H1 (cell line): Measurements from ENCODE around the gene ANKRD29. TPM values are rescaled to one million over a fixed set of nuclear protein-coding genes. Genes with fewer than 3 reads are reported as not detected.

Experiments
- CTCF ChIA-PET: fragments of 300-600 bp; sonication (Branson Sonifier 250); formaldehyde crosslinking; loops from one replicate; lab custom pipeline; 2021; ENCODE audit not compliant: partially characterized antibody; lab: Charles Lee
- POLR2A ChIA-PET: fragments of 300-600 bp; sonication (Branson Sonifier 250); formaldehyde crosslinking; loops from one replicate; lab custom pipeline; 2021; ENCODE audit warnings: inconsistent platforms; ENCODE audit not compliant: partially characterized antibody; lab: Charles Lee
- DNase-seq, 2 experiments: peaks; one replicate each; pipeline versions ENCODE4 v3.0.0 to v3.0.0-alpha.2; 2010 to 2022; ENCODE audit warnings: low spot score in 2 of 2, low read depth in 1 of 2, mixed read lengths in 1 of 2
- FAIRE-seq: peaks from 2 replicates; lab custom pipeline; 2011; peaks lifted over from hg19 to GRCh38; lab: Jason Lieb, UNC
- H2AFZ ChIP-seq: 2 replicates; pipeline ENCODE4 v1.8.1; 2012; ENCODE audit warnings: low read length, inconsistent platforms
- H2AK5ac ChIP-seq: 2 replicates; pipeline ENCODE4 v1.6.1; 2013; ENCODE audit warnings: low read depth, low read length
- H2BK120ac ChIP-seq: replicated peaks from 2 replicates; pipeline ENCODE3; 2013; ENCODE audit warnings: low read depth, low read length, inconsistent platforms
- H2BK12ac ChIP-seq: 2 replicates; pipeline ENCODE4 v1.6.1; 2013; ENCODE audit warnings: low read depth, low read length
- H2BK15ac ChIP-seq: 2 replicates; pipeline ENCODE4 v1.6.1; 2013; ENCODE audit warnings: low read length
- H2BK20ac ChIP-seq: 2 replicates; pipeline ENCODE4 v1.6.1; 2013; ENCODE audit warnings: low read length
- H2BK5ac ChIP-seq: 2 replicates; pipeline ENCODE4 v1.6.1; 2013; ENCODE audit warnings: low read depth, low read length
- H3K14ac ChIP-seq: 2 replicates; pipeline ENCODE4 v1.6.1; 2013; ENCODE audit warnings: inconsistent platforms; ENCODE audit not compliant: insufficient read length
- H3K18ac ChIP-seq: 2 replicates; pipeline ENCODE4 v1.6.1; 2013; ENCODE audit warnings: low read length; ENCODE audit errors: extremely low read depth
- H3K23ac ChIP-seq: 2 replicates; pipeline ENCODE4 v1.6.1; 2013; ENCODE audit warnings: inconsistent platforms; ENCODE audit not compliant: insufficient read length
- H3K23me2 ChIP-seq: 2 replicates; pipeline ENCODE4 v1.6.1; 2013; ENCODE audit warnings: low read depth, low read length
- H3K27ac ChIP-seq: 2 replicates; pipeline ENCODE4 v1.6.1; 2011; ENCODE audit warnings: low read depth, low read length, inconsistent platforms
- H3K27me3 ChIP-seq, 4 experiments: replicated peaks in 1 of 4; 1 replicate in 1 of 4; 2 replicates in 3 of 4; pipeline versions ENCODE4 v1.6.1 to v1.8.1; 2011 to 2013; ENCODE audit warnings: low read length in 3 of 4, mild to moderate bottlenecking in 3 of 4, inconsistent platforms in 2 of 4, mixed read lengths in 2 of 4, moderate library complexity in 1 of 4; ENCODE audit not compliant: control insufficient read depth in 3 of 4, insufficient read depth in 3 of 4; ENCODE audit errors: extremely low read depth in 1 of 4
- H3K36me3 ChIP-seq, 4 experiments: 2 replicates each; pipeline versions ENCODE4 v1.6.1 to v1.8.1; 2011 to 2013; ENCODE audit warnings: mild to moderate bottlenecking in 4 of 4, low read length in 3 of 4, moderate library complexity in 2 of 4, control low read depth in 1 of 4, inconsistent platforms in 1 of 4; ENCODE audit not compliant: insufficient read depth in 4 of 4, control insufficient read depth in 2 of 4
- H3K4ac ChIP-seq: replicated peaks from 2 replicates; pipeline ENCODE3; 2013; ENCODE audit warnings: low read length, low read depth, mixed read lengths, inconsistent platforms; ENCODE audit not compliant: insufficient read length
- H3K4me1 ChIP-seq, 4 experiments: replicated peaks in 1 of 4; 1 replicate in 1 of 4; 2 replicates in 3 of 4; pipeline versions ENCODE4 v1.6.1 to v1.8.1; 2011 to 2013; ENCODE audit warnings: low read length in 3 of 4, inconsistent platforms in 2 of 4, mixed read lengths in 1 of 4; ENCODE audit not compliant: insufficient read depth in 4 of 4, control insufficient read depth in 3 of 4
- H3K4me2 ChIP-seq, 2 experiments: 2 replicates each; pipeline versions ENCODE4 v1.6.1 to v1.8.1; 2011 to 2013; ENCODE audit warnings: low read depth in 2 of 2, low read length in 2 of 2, control low read depth in 1 of 2, inconsistent platforms in 1 of 2, mild to moderate bottlenecking in 1 of 2; ENCODE audit not compliant: insufficient read depth in 1 of 2
- H3K4me3 ChIP-seq, 4 experiments: fragments of 200-600, 300-600 bp in 1 of 4; sonication (generic), shearing (Covaris generic), sonication (Bioruptor Twin) in 1 of 4; 2 replicates each; pipeline versions ENCODE4 v1.5.1 to v1.8.1; 2011 to 2016; ENCODE audit warnings: low read length in 4 of 4, low read depth in 3 of 4, control low read depth in 2 of 4, inconsistent platforms in 2 of 4, mild to moderate bottlenecking in 2 of 4, mixed read lengths in 1 of 4, moderate library complexity in 1 of 4; ENCODE audit not compliant: insufficient read depth in 2 of 4; ENCODE audit errors: extremely low read depth in 1 of 4
- H3K56ac ChIP-seq: replicated peaks from 2 replicates; pipeline ENCODE3; 2013; ENCODE audit warnings: low read depth, mild to moderate bottlenecking, mixed read lengths, low read length, inconsistent platforms; ENCODE audit not compliant: insufficient read length
- H3K79me1 ChIP-seq: 2 replicates; pipeline ENCODE4 v1.6.1; 2013; ENCODE audit warnings: low read depth, low read length, control low read depth
- H3K79me2 ChIP-seq, 2 experiments: 2 replicates each; pipeline versions ENCODE4 v1.6.1 to v1.8.1; 2012 to 2013; ENCODE audit warnings: low read length in 2 of 2, mild to moderate bottlenecking in 2 of 2, inconsistent platforms in 1 of 2; ENCODE audit not compliant: insufficient read depth in 2 of 2, control insufficient read depth in 1 of 2
- H3K9ac ChIP-seq, 4 experiments: replicated peaks in 1 of 4; 1 replicate in 1 of 4; 2 replicates in 3 of 4; pipeline versions ENCODE4 v1.6.1 to v1.8.1; 2011 to 2013; ENCODE audit warnings: low read depth in 3 of 4, low read length in 3 of 4, control low read depth in 2 of 4, mild to moderate bottlenecking in 2 of 4, moderate library complexity in 2 of 4, inconsistent platforms in 1 of 4; ENCODE audit errors: extremely low read depth in 1 of 4
- H3K9me3 ChIP-seq, 2 experiments: 2 replicates each; pipeline versions ENCODE4 v1.6.1 to v1.8.1; 2012 to 2013; ENCODE audit warnings: mild to moderate bottlenecking in 2 of 2, moderate library complexity in 2 of 2, control low read depth in 1 of 2, inconsistent platforms in 1 of 2, low read depth in 1 of 2, low read length in 1 of 2, mixed read lengths in 1 of 2; ENCODE audit not compliant: insufficient read depth in 2 of 2
- H4K20me1 ChIP-seq, 2 experiments: replicated peaks in 1 of 2; 2 replicates each; pipeline versions ENCODE3 to v1.8.1; 2011 to 2013; ENCODE audit warnings: inconsistent platforms in 2 of 2, low read length in 2 of 2, mild to moderate bottlenecking in 1 of 2; ENCODE audit not compliant: insufficient read depth in 2 of 2, control insufficient read depth in 1 of 2
- H4K5ac ChIP-seq: 2 replicates; pipeline ENCODE4 v1.6.1; 2013; ENCODE audit warnings: low read length, low read depth, mixed read lengths, inconsistent platforms; ENCODE audit not compliant: insufficient read length
- H4K8ac ChIP-seq: 2 replicates; pipeline ENCODE4 v1.8.0; 2013; ENCODE audit warnings: mild to moderate bottlenecking, moderate library complexity, low read length, inconsistent platforms; ENCODE audit not compliant: insufficient read depth; ENCODE audit errors: extremely low read depth
- H4K91ac ChIP-seq: replicated peaks from 2 replicates; pipeline ENCODE3; 2013; ENCODE audit warnings: low read length, mixed read lengths, inconsistent platforms; ENCODE audit not compliant: insufficient read length
- CEBPB ChIP-seq: IDR thresholded peaks from 2 replicates; pipeline ENCODE4 v1.6.1; 2012; ENCODE audit warnings: low read depth, low read length
- CHD1 ChIP-seq: IDR thresholded peaks from 2 replicates; pipeline ENCODE4 v1.6.1; 2012; ENCODE audit warnings: low read depth, low read length, improper control_type of control experiment
- CHD2 ChIP-seq: IDR thresholded peaks from 2 replicates; pipeline ENCODE4 v1.6.1; 2012; ENCODE audit warnings: low read length, improper control_type of control experiment
- CTCF ChIP-seq, 3 experiments: IDR thresholded peaks; 1 replicate in 2 of 3; 2 replicates in 1 of 3; pipeline versions ENCODE4 v1.5.1 to v1.6.1; 2011; ENCODE audit warnings: low read length in 3 of 3, mild to moderate bottlenecking in 3 of 3, inconsistent platforms in 2 of 3, low read depth in 1 of 3, moderate library complexity in 1 of 3; ENCODE audit not compliant: insufficient read depth in 1 of 3; ENCODE audit errors: control extremely low read depth in 1 of 3
- FOSL1 ChIP-seq: IDR thresholded peaks from 2 replicates; pipeline ENCODE4 v1.6.1; 2011; ENCODE audit warnings: mild to moderate bottlenecking, low read depth, low read length, moderate library complexity; ENCODE audit not compliant: insufficient read depth
- GABPA ChIP-seq: IDR thresholded peaks from 2 replicates; pipeline ENCODE4 v1.6.1; 2011; ENCODE audit warnings: mild to moderate bottlenecking, low read length, moderate library complexity, borderline replicate concordance; ENCODE audit not compliant: insufficient read depth
- HDAC2 ChIP-seq, 2 experiments: fragments of 300-600 bp in 1 of 2; sonication (generic) in 1 of 2; IDR thresholded peaks; 2 replicates each; pipeline ENCODE4 v1.6.1; 2011 to 2012; ENCODE audit warnings: low read depth in 2 of 2, low read length in 2 of 2, mild to moderate bottlenecking in 2 of 2, moderate library complexity in 2 of 2, borderline replicate concordance in 1 of 2, inconsistent platforms in 1 of 2
- KDM5A ChIP-seq: fragments of 200-600 bp; IDR thresholded peaks from 2 replicates; pipeline ENCODE4 v1.7.1; 2012; ENCODE audit warnings: mild to moderate bottlenecking, low read length, inconsistent platforms, mixed read lengths
- RFX5 ChIP-seq: IDR thresholded peaks from 2 replicates; pipeline ENCODE4 v1.6.1; 2011; ENCODE audit warnings: low read depth, low read length, improper control_type of control experiment, borderline replicate concordance
- RXRA ChIP-seq: IDR thresholded peaks from 2 replicates; pipeline ENCODE4 v1.6.1; 2011; ENCODE audit warnings: low read depth, mild to moderate bottlenecking, low read length, moderate library complexity; ENCODE audit not compliant: insufficient read depth
- SIX5 ChIP-seq: IDR thresholded peaks from 2 replicates; pipeline ENCODE4 v1.6.1; 2011; ENCODE audit warnings: mild to moderate bottlenecking, low read depth, low read length
- WGBS, 2 experiments: shearing (Covaris generic) in 1 of 2; methylation state at CpG; one replicate each; pipeline versions ENCODE4 v1.1.6 to v1.1.7; 2013 to 2015; ENCODE audit warnings: low lambda C conversion rate in 2 of 2, mixed read lengths in 2 of 2, inconsistent platforms in 1 of 2, low coverage in 1 of 2, missing lambda C conversion rate in 1 of 2; ENCODE audit not compliant: insufficient replicate concordance in 2 of 2, insufficient coverage in 1 of 2, insufficient read length in 1 of 2; ENCODE audit errors: extremely low coverage in 1 of 2, missing lambda C conversion rate in 1 of 2; 5-methylcytosine and 5-hydroxymethylcytosine counted together
- polyA plus RNA-seq, 7 experiments: library from polyadenylated mRNA; depleted of rRNA in 3 of 7; stranded (reverse) in 5 of 7; unstranded in 2 of 7; fragments of >200 nt in 5 of 7; fragments of 200-250 nt in 2 of 7; gene quantifications; 1 replicate in 5 of 7; 2 replicates in 1 of 7; 4 replicates in 1 of 7; pipeline versions ENCODE4 v1.2.1 to v1.2.3, GENCODE V29; 2011 to 2013; ENCODE audit warnings: missing spikeins in 2 of 7, mixed read lengths in 2 of 7
- total RNA-seq: library from RNA; stranded (reverse); fragmentation: NEBNext Ultra II Directional; extraction: Animal tissue kit (Norgen Biotek cat#: 25700); gene quantifications from 2 replicates; pipeline ENCODE4 v1.2.1, GENCODE V29; 2021

Gene ANKRD29
- total and polyA plus RNA-seq, 2 of the 8 experiments (the other 6 are each of a cell fraction or from before 2014, with no cell fraction given), result 3.0 to 7.3 TPM

GRCh38 chr18:23648940-23649607 is 13.6 kb downstream of the ANKRD29 start:
- POLR2A ChIA-PET, result no interaction called here
- Histone ChIP-seq H3K27ac (no peak overlapping the region), H3K23me2 (no peaks in the 10 kb centered on the region), H4K8ac (no peak overlapping the region), H3K56ac (no peak overlapping the region), H4K91ac (no peak overlapping the region), H3K79me2 (no peaks in the 10 kb centered on the region), H3K27me3 (no peaks in the 10 kb centered on the region), H3K79me1 (no peaks in the 10 kb centered on the region), H3K18ac (no peak overlapping the region), H3K4me1 (peaks cover 0 to 8% (median 5%) of the 10 kb centered on the region in 4 experiments; a peak in 5 of 7 replicates), H3K36me3 (no peaks in the 10 kb centered on the region), H2AFZ (no peak overlapping the region), H2BK15ac (no peak overlapping the region), H3K4me3 (no peak overlapping the region), H2BK20ac (no peak overlapping the region), H3K14ac (no peak overlapping the region), H2BK5ac (no peak overlapping the region), H2BK12ac (no peak overlapping the region), H2BK120ac (no peak overlapping the region), H2AK5ac (no peak overlapping the region), H3K4ac (no peak overlapping the region), H3K23ac (no peak overlapping the region), H3K4me2 (no peak overlapping the region), H3K9ac (no peak overlapping the region), H4K20me1 (no peaks in the 10 kb centered on the region), H4K5ac (no peak overlapping the region), H3K9me3 (no peaks in the 10 kb centered on the region)
- CTCF ChIA-PET, result interaction anchor here (2.2 to 3.4 kb wide), 2 partner anchors 9 to 54 kb away, joined by 7 to 27 read pairs; no protein-coding TSS in a partner anchor
- WGBS, 2 experiments, result 93% methylated on average over 8 of the region's 8 CpGs; no CpG with 5 or more reads in 1 of the 2 experiments
- no peak for FAIRE-seq
- no peak for DNase-seq
- no peak for TF ChIP-seq CHD2
- TF ChIP-seq RXRA, result no peak
- no peak for TF ChIP-seq HDAC2 (IDR thresholded peaks at IDR 0.05; ENCODE audit: borderline replicate concordance in 1 of 2, low read depth in 2 of 2, low read length in 2 of 2)
- no peak for TF ChIP-seq GABPA
- TF ChIP-seq RFX5, result no peak
- no peak for TF ChIP-seq KDM5A
- no peak for TF ChIP-seq FOSL1
- no peak for TF ChIP-seq CHD1
- no peak for TF ChIP-seq CEBPB
- no peak for TF ChIP-seq SIX5
- TF ChIP-seq CTCF (IDR thresholded peaks at IDR 0.05; ENCODE audit: control extremely low read depth in 1 of 3, insufficient read depth in 1 of 3, low read depth in 1 of 3, low read length in 3 of 3), result no peak
